ENCODE measurements around the gene PRKAR2B.

DNA sequence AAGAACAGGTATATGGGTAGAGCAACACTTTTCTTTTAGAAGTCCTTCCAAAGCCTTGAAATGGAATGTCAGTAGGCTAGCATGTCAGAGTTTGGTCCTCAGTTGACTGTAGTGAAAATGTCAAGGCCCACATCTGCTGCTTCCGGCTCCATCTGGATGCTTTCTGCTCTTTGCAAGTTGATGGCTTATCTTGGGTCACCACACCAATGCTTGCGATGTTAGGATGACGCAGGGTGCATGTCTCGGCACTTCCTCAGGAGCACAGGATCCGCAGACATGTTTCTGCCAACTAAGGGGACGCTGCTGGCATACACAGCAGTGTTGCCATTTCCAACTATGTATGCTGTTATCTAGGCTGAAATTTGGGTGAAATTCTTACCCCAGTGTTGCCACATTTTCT lies 110.3 kb downstream of the PRKAR2B start:
- TF ChIP-seq CTCF (IDR thresholded peaks at IDR 0.05; ENCODE audit: poor library complexity, severe bottlenecking) (no peak), POLR2AphosphoS5 (IDR thresholded peaks at IDR 0.05) (no peak), EP300 (conservative IDR thresholded peaks at IDR 0.05; ENCODE audit: poor library complexity, severe bottlenecking) (no peak), TAF1 (IDR thresholded peaks at IDR 0.05; ENCODE audit: low read depth) (no peak), SMC3 (conservative IDR thresholded peaks at IDR 0.05; ENCODE audit: poor library complexity) (no peak), EZH2 (IDR thresholded peaks at IDR 0.05; ENCODE audit: borderline replicate concordance, insufficient read depth, low read length, poor library complexity, severe bottlenecking) (no peak)
